Endodermal cell (in vitro differentiated cells): ENCODE data around the gene DERA. TPM values are rescaled to one million over a fixed set of nuclear protein-coding genes. Genes with fewer than 3 reads are reported as not detected.
"Not testable (repeated sequence)": the region's sequence is repeated elsewhere in the genome, so short reads cannot be mapped to it uniquely, and the experiment has no call there.

Source experiments
- DNase-seq: peaks from one replicate; pipeline ENCODE4 v3.0.0-alpha.2; 2017
- H3K27ac ChIP-seq: 2 replicates; pipeline ENCODE4 v1.5.1; 2013; ENCODE audit warnings: mild to moderate bottlenecking, low read depth, low read length, moderate library complexity
- H3K27me3 ChIP-seq: 2 replicates; pipeline ENCODE4 v1.6.1; 2013; ENCODE audit warnings: mild to moderate bottlenecking, low read length, moderate library complexity; ENCODE audit not compliant: insufficient read depth, control insufficient read depth, poor library complexity, severe bottlenecking
- H3K36me3 ChIP-seq: 2 replicates; pipeline ENCODE4 v1.7.0; 2013; ENCODE audit warnings: mild to moderate bottlenecking, low read length, moderate library complexity; ENCODE audit not compliant: control insufficient read depth, insufficient read depth
- H3K4me1 ChIP-seq: one replicate; pipeline ENCODE4 v1.7.0; 2013; ENCODE audit warnings: low read length; ENCODE audit not compliant: control insufficient read depth, insufficient read depth
- H3K4me3 ChIP-seq: 2 replicates; pipeline ENCODE4 v1.5.1; 2013; ENCODE audit warnings: mild to moderate bottlenecking, low read length, moderate library complexity
- H3K9ac ChIP-seq: 2 replicates; pipeline ENCODE4 v1.6.1; 2013; ENCODE audit warnings: mild to moderate bottlenecking, low read length, moderate library complexity; ENCODE audit not compliant: poor library complexity, severe bottlenecking; ENCODE audit errors: extremely low read depth
- H3K9me3 ChIP-seq: 2 replicates; pipeline ENCODE4 v1.6.1; 2013; ENCODE audit warnings: mild to moderate bottlenecking, low read length, moderate library complexity; ENCODE audit not compliant: control insufficient read depth
- H3K27ac Mint-ChIP-seq: 2 replicates; pipeline ENCODE4 v1.8.0; 2020; ENCODE audit warnings: mixed read lengths
- H3K27me3 Mint-ChIP-seq: 2 replicates; pipeline ENCODE4 v1.8.0; 2021; ENCODE audit warnings: mild to moderate bottlenecking, mixed read lengths; ENCODE audit not compliant: insufficient read depth
- H3K36me3 Mint-ChIP-seq: 2 replicates; pipeline ENCODE4 v1.8.0; 2020; ENCODE audit warnings: low read depth, mixed read lengths
- H3K4me1 Mint-ChIP-seq: 2 replicates; pipeline ENCODE4 v1.8.0; 2020; ENCODE audit warnings: mixed read lengths
- H3K4me3 Mint-ChIP-seq: 2 replicates; pipeline ENCODE4 v1.8.0; 2020; ENCODE audit warnings: mild to moderate bottlenecking, moderate library complexity, mixed read lengths
- H3K9me3 Mint-ChIP-seq: 2 replicates; pipeline ENCODE4 v1.8.0; 2020; ENCODE audit warnings: mild to moderate bottlenecking, mixed read lengths
- WGBS, 2 experiments: methylation state at CpG; one replicate each; pipeline versions ENCODE4 v1.1.5 to v1.1.7; 2013; ENCODE audit warnings: missing lambda C conversion rate in 2 of 2, mixed read lengths in 1 of 2; ENCODE audit not compliant: insufficient coverage in 1 of 2, insufficient read length in 1 of 2; 5-methylcytosine and 5-hydroxymethylcytosine counted together
- total RNA-seq, 2 donors: library from RNA; stranded (reverse); fragmentation: NEBNext Ultra II Directional in 1 of 2; extraction: Animal tissue kit (Norgen Biotek cat#: 25700) in 1 of 2; gene quantifications; 2 replicates in 1 of 2; 3 replicates in 1 of 2; pipeline ENCODE4 v1.2.1, GENCODE V29; 2021
- TF ChIP-seq, protein P1 (sequence below): fragments of 200-600 bp; sonication (generic); conservative IDR thresholded peaks from 2 replicates; pipeline ENCODE4 v1.5.0; 2021; ENCODE audit warnings: antibody characterized with exemption, mild to moderate bottlenecking

The DERA gene
- total RNA-seq, 2 donors from 2014 or later, result 81.7 to 125 TPM

DNA sequence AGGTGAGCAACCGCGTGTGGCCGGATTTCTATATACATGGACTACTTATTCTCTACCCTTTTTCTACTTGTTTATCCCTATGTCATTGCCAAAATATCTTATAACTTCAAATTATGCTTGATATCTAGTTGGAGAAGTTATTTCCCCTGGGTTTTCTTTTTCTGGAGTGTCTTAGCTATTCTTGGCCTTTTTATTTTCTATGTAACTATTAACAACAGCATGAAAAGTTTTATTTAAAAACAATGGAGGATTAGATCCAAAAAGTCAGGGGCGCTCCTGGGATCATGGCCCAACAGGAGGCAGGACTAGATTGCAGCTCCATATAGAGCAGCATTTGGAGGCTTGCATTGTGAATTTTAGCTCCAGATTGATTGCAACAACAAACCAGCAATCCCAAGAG is 37.6 kb upstream of the DERA start:
- H3K36me3 ChIP-seq, result no peaks in the 10 kb centered on the region
- no peak overlapping the region for H3K4me3 Mint-ChIP-seq

DNA sequence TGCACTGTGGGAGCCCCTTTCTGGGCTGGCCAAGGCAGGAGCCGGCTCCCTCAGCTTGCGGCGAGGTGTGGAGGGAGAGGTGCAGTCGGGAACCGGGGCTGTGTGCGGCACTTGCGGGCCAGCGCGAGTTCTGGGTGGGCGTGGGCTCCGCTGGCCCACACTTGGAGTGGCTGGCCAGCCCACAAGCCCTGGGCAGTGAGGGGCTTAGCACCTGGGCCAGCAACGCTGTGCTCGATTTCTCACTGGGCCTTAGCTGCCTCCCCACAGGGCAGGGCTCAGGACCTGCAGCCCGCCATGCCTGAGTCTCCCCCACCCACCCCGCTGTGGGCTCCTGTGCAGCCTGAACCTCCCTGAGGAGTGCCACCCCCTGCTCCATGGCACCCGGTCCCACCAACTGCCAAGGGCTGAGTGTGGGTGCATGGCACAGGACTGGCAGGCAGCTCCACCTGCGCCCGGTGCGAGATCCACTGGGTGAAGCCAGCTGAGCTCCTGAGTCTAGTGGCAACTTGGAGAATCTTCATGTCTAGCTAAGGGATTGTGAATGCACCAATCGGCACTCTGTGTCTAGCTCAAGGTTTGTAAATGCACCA is 36.5 kb upstream of the DERA start:
- DNase-seq, H3K9me3 ChIP-seq, H3K9ac ChIP-seq, H3K36me3 ChIP-seq, H3K4me3 ChIP-seq, H3K27ac Mint-ChIP-seq, H3K4me1 ChIP-seq, H3K4me3 Mint-ChIP-seq, H3K27ac ChIP-seq, H3K27me3 Mint-ChIP-seq, H3K27me3 ChIP-seq: not testable (repeated sequence)
- 94 to 97% methylated on average over 9 to 20 of the region's 20 CpGs for WGBS, 2 experiments
- Mint-ChIP-seq H3K36me3 (peaks cover 14% of the 10 kb centered on the region), H3K9me3 (peaks cover 21% of the 10 kb centered on the region), H3K4me1 (peaks cover 33% of the 10 kb centered on the region)

More for the DNA sequence above, 37.6 kb upstream of the DERA start:
- Histone ChIP-seq H3K27ac (no peak overlapping the region), H3K9me3 (no peaks in the 10 kb centered on the region), H3K4me1 (no peaks in the 10 kb centered on the region), H3K4me3 (peak overlapping the region; percentile 53), H3K9ac (no peak overlapping the region), H3K27me3 (no peaks in the 10 kb centered on the region)
- H3K27me3 Mint-ChIP-seq, result no peaks in the 10 kb centered on the region
- no peak for DNase-seq
- peaks cover 31% of the 10 kb centered on the region for H3K4me1 Mint-ChIP-seq
- peaks cover 14% of the 10 kb centered on the region for H3K36me3 Mint-ChIP-seq
- WGBS, 2 experiments, result 93 to 100% methylated on average over 3 to 4 of the region's 4 CpGs
- TF ChIP-seq, protein P1, sequence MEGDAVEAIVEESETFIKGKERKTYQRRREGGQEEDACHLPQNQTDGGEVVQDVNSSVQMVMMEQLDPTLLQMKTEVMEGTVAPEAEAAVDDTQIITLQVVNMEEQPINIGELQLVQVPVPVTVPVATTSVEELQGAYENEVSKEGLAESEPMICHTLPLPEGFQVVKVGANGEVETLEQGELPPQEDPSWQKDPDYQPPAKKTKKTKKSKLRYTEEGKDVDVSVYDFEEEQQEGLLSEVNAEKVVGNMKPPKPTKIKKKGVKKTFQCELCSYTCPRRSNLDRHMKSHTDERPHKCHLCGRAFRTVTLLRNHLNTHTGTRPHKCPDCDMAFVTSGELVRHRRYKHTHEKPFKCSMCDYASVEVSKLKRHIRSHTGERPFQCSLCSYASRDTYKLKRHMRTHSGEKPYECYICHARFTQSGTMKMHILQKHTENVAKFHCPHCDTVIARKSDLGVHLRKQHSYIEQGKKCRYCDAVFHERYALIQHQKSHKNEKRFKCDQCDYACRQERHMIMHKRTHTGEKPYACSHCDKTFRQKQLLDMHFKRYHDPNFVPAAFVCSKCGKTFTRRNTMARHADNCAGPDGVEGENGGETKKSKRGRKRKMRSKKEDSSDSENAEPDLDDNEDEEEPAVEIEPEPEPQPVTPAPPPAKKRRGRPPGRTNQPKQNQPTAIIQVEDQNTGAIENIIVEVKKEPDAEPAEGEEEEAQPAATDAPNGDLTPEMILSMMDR, result no peak
- H3K9me3 Mint-ChIP-seq, result peaks cover 21% of the 10 kb centered on the region
- peak overlapping the region; percentile 83 for H3K27ac Mint-ChIP-seq

DNA sequence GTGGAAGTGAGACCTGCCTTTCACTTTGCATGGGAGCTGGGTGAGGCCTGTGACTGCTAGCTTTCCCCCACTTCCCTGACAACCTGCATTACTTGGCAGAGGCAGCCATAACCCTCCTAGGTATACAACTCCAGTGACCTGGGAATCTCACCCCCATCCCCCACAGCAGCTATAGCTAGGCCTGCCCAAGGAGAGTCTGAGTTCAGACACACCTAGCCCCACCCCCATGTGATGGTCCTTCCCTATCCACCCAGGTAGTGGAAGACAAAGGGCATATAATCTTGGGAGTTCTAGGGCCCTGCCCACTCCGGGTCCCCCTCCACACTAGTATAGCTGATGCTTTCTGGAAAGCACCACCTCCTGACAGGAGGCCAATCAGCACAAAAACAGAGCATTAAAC is 35.3 kb upstream of the DERA start:
- H3K4me3 Mint-ChIP-seq, result no peak overlapping the region
- H3K36me3 Mint-ChIP-seq, result peaks cover 14% of the 10 kb centered on the region
- no peak for DNase-seq
- H3K4me1 ChIP-seq, result no peaks in the 10 kb centered on the region
- peaks cover 32% of the 10 kb centered on the region for H3K4me1 Mint-ChIP-seq
- H3K36me3 ChIP-seq, result no peaks in the 10 kb centered on the region
- no peak overlapping the region for H3K27ac ChIP-seq
- WGBS, 2 experiments, result 94% methylated on average over 1 of the region's 1 CpG; no CpG with 5 or more reads in 1 of the 2 experiments
- no peak overlapping the region for H3K4me3 ChIP-seq
- H3K27me3 Mint-ChIP-seq, result no peaks in the 10 kb centered on the region
- peaks cover 21% of the 10 kb centered on the region for H3K9me3 Mint-ChIP-seq
- H3K9me3 ChIP-seq, result no peaks in the 10 kb centered on the region
- no peaks in the 10 kb centered on the region for H3K27me3 ChIP-seq
- TF ChIP-seq, protein P1, result no peak
- no peak overlapping the region for H3K27ac Mint-ChIP-seq
- H3K9ac ChIP-seq, result no peak overlapping the region

DNA sequence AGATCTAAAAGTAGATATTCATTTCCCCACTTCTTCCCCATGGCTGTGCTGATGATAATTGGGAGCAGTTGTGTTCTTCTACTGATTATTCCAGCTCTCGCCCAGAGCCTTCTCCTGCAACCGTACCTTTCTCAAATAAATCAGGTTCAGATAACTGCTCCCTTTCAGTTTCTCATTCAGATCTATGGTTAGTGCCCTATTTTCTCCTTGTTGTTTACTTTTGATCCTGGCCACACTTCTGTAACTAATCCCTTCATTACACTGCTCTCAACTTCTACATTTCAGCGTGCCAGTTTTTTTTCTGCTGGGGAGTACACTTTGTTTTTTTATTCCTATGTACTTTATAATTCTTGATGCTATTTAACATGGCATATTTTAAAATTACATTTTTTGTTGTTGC is 31.7 kb upstream of the DERA start:
- Histone ChIP-seq H3K36me3 (no peaks in the 10 kb centered on the region), H3K9me3 (no peaks in the 10 kb centered on the region), H3K4me3 (no peak overlapping the region), H3K4me1 (no peaks in the 10 kb centered on the region), H3K27ac (no peak overlapping the region), H3K9ac (no peak overlapping the region), H3K27me3 (no peaks in the 10 kb centered on the region)
- H3K9me3 Mint-ChIP-seq, result peaks cover 16% of the 10 kb centered on the region
- H3K4me1 Mint-ChIP-seq, result peaks cover 39% of the 10 kb centered on the region
- H3K4me3 Mint-ChIP-seq, result no peak overlapping the region
- WGBS, 2 experiments, result 84 to 92% methylated on average over 2 to 3 of the region's 3 CpGs
- DNase-seq, result no peak
- H3K27me3 Mint-ChIP-seq, result no peaks in the 10 kb centered on the region
- H3K27ac Mint-ChIP-seq, result no peak overlapping the region
- peaks cover 17% of the 10 kb centered on the region for H3K36me3 Mint-ChIP-seq
- TF ChIP-seq, protein P1, result no peak
